ENCODE measurements around the gene CYP3A5. TPM values are rescaled to one million over a fixed set of nuclear protein-coding genes. Genes with fewer than 3 reads are reported as not detected.

CYP3A5 gene
- total RNA-seq, 1 donor, result under 0.01 TPM

- H3K27me3 ChIP-seq (ENCODE audit: insufficient read depth, low read length), result no peaks in the 10 kb centered on the region
- H3K79me2 ChIP-seq (ENCODE audit: insufficient read depth, low read length), result peaks cover 31% of the 10 kb centered on the region
- H3K27ac ChIP-seq (ENCODE audit: low read depth, low read length), result peak within 1 kb of the TSS; percentile 83
- peak; percentile 96 for DNase-seq (ENCODE audit: insufficient read length, low spot score, missing footprints)
- H3K4me2 ChIP-seq (ENCODE audit: insufficient read depth, low read length), result peak within 1 kb of the TSS; percentile 88
- H4K20me1 ChIP-seq (ENCODE audit: insufficient read depth, low read length), result peaks cover 5% of the 10 kb centered on the region
- peak; percentile 34 for TF ChIP-seq CTCF (IDR thresholded peaks at IDR 0.05; ENCODE audit: extremely low read depth, low read depth, low read length)
- H3K4me1 ChIP-seq (ENCODE audit: insufficient read depth, low read length), result peaks cover 10% of the 10 kb centered on the region
- H3K9me3 ChIP-seq (ENCODE audit: low read depth, low read length), result no peaks in the 10 kb centered on the region
- peak within 1 kb of the TSS; percentile 100 for H2AFZ ChIP-seq (ENCODE audit: low read length)
- H3K4me3 ChIP-seq (ENCODE audit: insufficient read depth, low read length), result peak within 1 kb of the TSS; percentile 79
- H3K36me3 ChIP-seq (ENCODE audit: insufficient read depth, low read length), result peaks cover 26% of the 10 kb centered on the region
Observed at GRCh38 chr7:99616359-99617191, 63.2 kb downstream of the CYP3A5 start, which contains the start of gene ZSCAN25. Gene ZSCAN25 (plus strand): TSS chr7:99616946. CDS start chr7:99619607, 2,661 bp downstream.

- Histone ChIP-seq H3K9me3 (ENCODE audit: low read depth, low read length) (no peaks in the 10 kb centered on the region), H3K4me1 (ENCODE audit: insufficient read depth, low read length) (peaks cover 10% of the 10 kb centered on the region), H2AFZ (ENCODE audit: low read length) (peak overlapping the region; percentile 100), H3K4me3 (ENCODE audit: insufficient read depth, low read length) (peak overlapping the region; percentile 79), H3K27me3 (ENCODE audit: insufficient read depth, low read length) (no peaks in the 10 kb centered on the region), H3K36me3 (ENCODE audit: insufficient read depth, low read length) (peaks cover 20% of the 10 kb centered on the region), H3K79me2 (ENCODE audit: insufficient read depth, low read length) (peaks cover 29% of the 10 kb centered on the region), H3K27ac (ENCODE audit: low read depth, low read length) (peak overlapping the region; percentile 83), H4K20me1 (ENCODE audit: insufficient read depth, low read length) (peaks cover 5% of the 10 kb centered on the region), H3K4me2 (ENCODE audit: insufficient read depth, low read length) (peak overlapping the region; percentile 88)
- TF ChIP-seq CTCF (IDR thresholded peaks at IDR 0.05; ENCODE audit: extremely low read depth, low read depth, low read length), result no peak
- DNase-seq (ENCODE audit: insufficient read length, low spot score, missing footprints), result no peak
Observed at GRCh38 chr7:99615989-99616358, 63.8 kb downstream of the CYP3A5 start.

- peaks cover 8% of the 10 kb centered on the region for H3K36me3 ChIP-seq (ENCODE audit: insufficient read depth, low read length)
- H3K27me3 ChIP-seq (ENCODE audit: insufficient read depth, low read length), result no peaks in the 10 kb centered on the region
- TF ChIP-seq CTCF (IDR thresholded peaks at IDR 0.05; ENCODE audit: extremely low read depth, low read depth, low read length), result no peak
- H3K4me3 ChIP-seq (ENCODE audit: insufficient read depth, low read length), result no peak overlapping the region
- H2AFZ ChIP-seq (ENCODE audit: low read length), result no peak overlapping the region
- H3K9me3 ChIP-seq (ENCODE audit: low read depth, low read length), result no peaks in the 10 kb centered on the region
- peaks cover 5% of the 10 kb centered on the region for H4K20me1 ChIP-seq (ENCODE audit: insufficient read depth, low read length)
- DNase-seq (ENCODE audit: insufficient read length, low spot score, missing footprints), result no peak
- H3K4me2 ChIP-seq (ENCODE audit: insufficient read depth, low read length), result no peak overlapping the region
- H3K79me2 ChIP-seq (ENCODE audit: insufficient read depth, low read length), result peaks cover 26% of the 10 kb centered on the region
- peaks cover 10% of the 10 kb centered on the region for H3K4me1 ChIP-seq (ENCODE audit: insufficient read depth, low read length)
- no peak overlapping the region for H3K27ac ChIP-seq (ENCODE audit: low read depth, low read length)
Observed at GRCh38 chr7:99614495-99614894, 65.3 kb downstream of the CYP3A5 start.

- H4K20me1 ChIP-seq (ENCODE audit: insufficient read depth, low read length), result no peaks in the 10 kb centered on the region
- no peak for DNase-seq (ENCODE audit: insufficient read length, low spot score, missing footprints)
- no peaks in the 10 kb centered on the region for H3K9me3 ChIP-seq (ENCODE audit: low read depth, low read length)
- no peaks in the 10 kb centered on the region for H3K4me1 ChIP-seq (ENCODE audit: insufficient read depth, low read length)
- no peaks in the 10 kb centered on the region for H3K36me3 ChIP-seq (ENCODE audit: insufficient read depth, low read length)
- H3K27ac ChIP-seq (ENCODE audit: low read depth, low read length), result no peak overlapping the region
- H3K27me3 ChIP-seq (ENCODE audit: insufficient read depth, low read length), result no peaks in the 10 kb centered on the region
- H3K79me2 ChIP-seq (ENCODE audit: insufficient read depth, low read length), result no peaks in the 10 kb centered on the region
- H3K4me2 ChIP-seq (ENCODE audit: insufficient read depth, low read length), result no peak overlapping the region
- no peak overlapping the region for H3K4me3 ChIP-seq (ENCODE audit: insufficient read depth, low read length)
- H2AFZ ChIP-seq (ENCODE audit: low read length), result no peak overlapping the region
- TF ChIP-seq CTCF (IDR thresholded peaks at IDR 0.05; ENCODE audit: extremely low read depth, low read depth, low read length), result no peak
Observed at GRCh38 chr7:99607548-99607947, 72.2 kb downstream of the CYP3A5 start.
